Lower leg skin (tissue), 4 donors: Measurements from ENCODE around the gene OCA2. TPM values are rescaled to one million over a fixed set of nuclear protein-coding genes. Genes with fewer than 3 reads are reported as not detected.

Experiments used
- DNase-seq, 2 donors: peaks; one replicate each; pipeline ENCODE4 v3.0.0-alpha.2; 2019; ENCODE audit warnings: low spot score in 2 of 2
- H3K4me3 ChIP-seq: fragments of 200-600 bp; sonication (generic); 2 replicates; pipeline ENCODE4 v1.5.1; 2017; ENCODE audit warnings: mild to moderate bottlenecking, low read depth; ENCODE audit not compliant: poor library complexity, severe bottlenecking
- POLR2A ChIP-seq, 2 donors: fragments of 450-650 bp; IDR thresholded peaks; one replicate each; pipeline ENCODE4 v1.6.1; 2016 to 2017; ENCODE audit warnings: antibody characterized with exemption in 2 of 2, mild to moderate bottlenecking in 1 of 2, moderate library complexity in 1 of 2
- WGBS, 2 donors: methylation state at CpG; one replicate each; pipeline ENCODE4 v1.1.5; 2018; 5-methylcytosine and 5-hydroxymethylcytosine counted together
- intact Hi-C: fragments of 100-400 bp; cut with DNase I; formaldehyde crosslinking; loops from one replicate; pipeline ENCODE4 v1.15.0; 2023; ENCODE audit warnings: low total_unique reads
- total RNA-seq, 4 donors: library from RNA; depleted of rRNA; stranded (reverse); fragments of >200 nt; gene quantifications; one replicate each; pipeline ENCODE4 v1.1.0, GENCODE V29; 2016
- TF ChIP-seq, protein P1 (sequence below), 3 donors: fragments of 450-650 bp; IDR thresholded peaks; one replicate each; pipeline ENCODE4 v1.5.1; 2016; ENCODE audit warnings: antibody characterized with exemption in 3 of 3, mild to moderate bottlenecking in 3 of 3, moderate library complexity in 2 of 3

OCA2 gene
- total RNA-seq, 4 donors from 2014 or later = 12.0 to 15.8 (median 13.9) TPM

DNA sequence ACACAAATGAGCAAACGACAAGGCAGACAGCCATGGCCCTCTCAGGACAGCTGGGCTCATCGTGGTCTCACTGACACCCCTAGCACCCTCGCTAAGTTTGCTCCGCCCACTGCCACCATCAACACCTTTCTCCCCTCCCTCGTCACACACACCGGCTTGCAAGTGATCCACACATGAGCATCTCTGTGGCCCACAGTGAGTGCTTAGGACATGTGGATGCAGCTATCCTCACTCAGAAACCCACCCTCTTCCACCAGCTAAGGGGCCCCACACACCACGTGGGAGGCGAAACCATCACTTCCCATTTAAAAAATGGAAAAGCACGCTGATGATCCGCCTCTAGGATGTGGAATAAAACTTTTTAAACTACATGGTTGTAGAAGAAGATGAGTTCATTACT, 105.6 kb downstream of the OCA2 start:
- DNase-seq = no peak
- WGBS, 2 donors = 85% methylated on average over 10 of the region's 10 CpGs
- TF ChIP-seq, protein P1, sequence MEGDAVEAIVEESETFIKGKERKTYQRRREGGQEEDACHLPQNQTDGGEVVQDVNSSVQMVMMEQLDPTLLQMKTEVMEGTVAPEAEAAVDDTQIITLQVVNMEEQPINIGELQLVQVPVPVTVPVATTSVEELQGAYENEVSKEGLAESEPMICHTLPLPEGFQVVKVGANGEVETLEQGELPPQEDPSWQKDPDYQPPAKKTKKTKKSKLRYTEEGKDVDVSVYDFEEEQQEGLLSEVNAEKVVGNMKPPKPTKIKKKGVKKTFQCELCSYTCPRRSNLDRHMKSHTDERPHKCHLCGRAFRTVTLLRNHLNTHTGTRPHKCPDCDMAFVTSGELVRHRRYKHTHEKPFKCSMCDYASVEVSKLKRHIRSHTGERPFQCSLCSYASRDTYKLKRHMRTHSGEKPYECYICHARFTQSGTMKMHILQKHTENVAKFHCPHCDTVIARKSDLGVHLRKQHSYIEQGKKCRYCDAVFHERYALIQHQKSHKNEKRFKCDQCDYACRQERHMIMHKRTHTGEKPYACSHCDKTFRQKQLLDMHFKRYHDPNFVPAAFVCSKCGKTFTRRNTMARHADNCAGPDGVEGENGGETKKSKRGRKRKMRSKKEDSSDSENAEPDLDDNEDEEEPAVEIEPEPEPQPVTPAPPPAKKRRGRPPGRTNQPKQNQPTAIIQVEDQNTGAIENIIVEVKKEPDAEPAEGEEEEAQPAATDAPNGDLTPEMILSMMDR (IDR thresholded peaks at IDR 0.05) = no peak
- TF ChIP-seq POLR2A (IDR thresholded peaks at IDR 0.05) = no peak
- intact Hi-C loops = no loop called here
- H3K4me3 ChIP-seq = no peak overlapping the region

DNA sequence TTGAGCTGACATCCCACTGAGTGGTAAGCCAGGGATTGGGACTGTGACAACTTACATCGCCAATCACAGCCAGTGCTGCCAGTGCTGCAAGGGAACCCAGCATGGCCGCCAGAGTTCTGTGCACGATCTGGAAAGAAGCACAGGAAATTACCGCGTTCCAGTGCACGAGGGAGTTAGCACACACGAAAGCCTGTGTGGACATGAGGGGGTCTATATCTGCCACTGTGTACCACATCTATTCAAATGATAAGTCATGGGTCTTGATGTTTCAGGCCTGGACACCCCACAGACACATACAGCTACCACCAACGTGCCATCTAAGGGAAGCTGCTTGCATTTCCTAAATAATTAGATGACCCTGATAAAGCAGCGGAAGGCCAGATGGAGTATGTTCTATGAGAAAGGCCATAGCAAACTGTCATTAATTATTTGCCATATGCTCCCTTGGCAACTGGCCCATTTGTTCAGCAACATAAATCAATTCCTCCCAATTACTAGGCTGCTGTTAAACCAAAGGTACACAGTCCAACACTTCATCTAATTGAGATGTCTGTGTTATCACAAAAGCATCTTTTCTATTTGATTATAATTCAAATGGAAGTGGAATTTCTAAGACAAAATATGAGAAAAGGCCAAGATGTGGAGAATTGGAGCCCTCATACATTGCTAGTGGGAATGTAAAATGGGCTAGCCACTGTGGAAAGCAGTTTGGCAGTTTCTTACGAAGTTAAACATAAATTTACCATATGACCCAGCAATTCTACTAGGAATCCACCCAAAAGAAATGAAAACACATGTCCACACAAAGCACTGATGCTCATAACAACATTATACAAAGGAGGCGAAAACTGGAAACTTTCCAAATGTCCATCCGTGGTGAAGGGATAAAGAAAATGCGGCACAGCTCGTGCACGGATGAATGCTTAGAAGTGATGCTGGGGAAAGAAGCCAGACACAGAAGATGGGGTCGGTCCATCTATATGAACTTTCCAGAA, 108.3 kb downstream of the OCA2 start:
- intact Hi-C loops = no loop called here
- TF ChIP-seq POLR2A (IDR thresholded peaks at IDR 0.05) = no peak
- TF ChIP-seq, protein P1 (IDR thresholded peaks at IDR 0.05) = no peak
- WGBS, 2 donors = 65 to 69% methylated on average over 16 of the region's 16 CpGs
- H3K4me3 ChIP-seq = no peak overlapping the region
- no peak for DNase-seq

DNA sequence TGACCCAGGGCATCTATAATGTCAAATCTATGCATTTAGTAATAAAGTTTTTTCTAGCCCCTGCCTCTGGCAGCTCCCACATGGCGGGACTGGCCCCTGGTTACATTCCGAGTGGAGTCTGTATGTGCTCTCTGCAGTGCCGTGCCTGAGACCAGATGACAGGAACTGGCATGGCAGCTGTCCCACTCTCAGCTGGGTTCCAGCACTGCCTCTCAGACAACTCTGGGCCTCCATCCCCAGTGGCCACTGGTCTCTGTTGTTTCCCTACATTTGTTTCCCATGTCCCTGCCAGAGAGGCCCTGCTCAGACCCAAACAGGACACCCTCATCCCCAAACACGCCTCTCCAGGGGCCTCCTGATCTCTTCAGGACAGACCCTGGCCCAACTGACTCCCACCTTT, 109.3 kb downstream of the OCA2 start:
- no peak overlapping the region for H3K4me3 ChIP-seq
- TF ChIP-seq, protein P1 (IDR thresholded peaks at IDR 0.05) = no peak
- no peak for TF ChIP-seq POLR2A (IDR thresholded peaks at IDR 0.05)
- intact Hi-C loops = no loop called here
- WGBS, 2 donors = 76 to 82% methylated on average over 4 of the region's 4 CpGs
- DNase-seq = no peak

DNA sequence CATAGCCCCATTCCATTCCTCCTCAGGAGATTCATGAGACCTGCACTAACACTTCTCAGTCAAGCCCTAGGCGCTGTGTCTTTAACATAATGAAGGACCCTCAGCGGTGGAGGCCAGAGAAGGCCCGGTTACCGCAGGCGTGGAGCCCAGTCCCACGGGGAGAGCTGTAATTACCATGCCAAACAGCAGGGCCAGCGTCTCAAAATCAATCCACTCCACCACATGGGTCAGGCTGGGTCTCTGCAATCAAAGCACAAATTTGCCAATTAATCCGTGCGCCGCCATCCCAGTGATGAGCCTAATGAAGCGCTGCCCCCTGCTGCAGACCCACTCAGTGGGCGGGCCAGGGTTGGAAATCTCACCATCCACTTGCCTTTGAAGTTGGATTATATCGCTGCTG, 109.7 kb downstream of the OCA2 start:
- WGBS, 2 donors = 84 to 88% methylated on average over 13 of the region's 13 CpGs
- TF ChIP-seq POLR2A (IDR thresholded peaks at IDR 0.05) = no peak
- TF ChIP-seq, protein P1 (IDR thresholded peaks at IDR 0.05) = no peak
- no peak overlapping the region for H3K4me3 ChIP-seq
- no peak for DNase-seq
- intact Hi-C loops = no loop called here

DNA sequence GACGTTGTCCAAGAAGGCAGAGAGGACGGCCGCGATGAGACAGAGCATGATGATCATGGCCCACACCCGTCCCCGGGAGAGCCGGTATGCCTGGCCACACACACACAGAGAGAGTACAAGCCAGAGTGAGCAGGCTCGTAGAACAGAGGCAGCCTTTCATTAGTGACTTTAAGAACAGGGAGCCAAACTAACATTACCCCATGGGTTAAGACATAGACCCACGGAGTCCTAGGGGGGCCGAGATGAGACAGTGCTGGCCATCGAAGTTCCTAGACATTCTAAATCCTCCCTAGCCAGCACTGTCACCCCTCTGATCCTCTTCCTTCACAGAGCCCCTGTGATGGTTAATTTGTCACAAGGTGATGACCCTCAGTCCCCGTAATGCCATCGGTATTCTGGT, 114.0 kb downstream of the OCA2 start:
- 84 to 88% methylated on average over 13 of the region's 13 CpGs for WGBS, 2 donors
- TF ChIP-seq, protein P1 (IDR thresholded peaks at IDR 0.05) = no peak
- TF ChIP-seq POLR2A (IDR thresholded peaks at IDR 0.05) = no peak
- no peak for DNase-seq
- intact Hi-C loops = no loop called here
- no peak overlapping the region for H3K4me3 ChIP-seq
